OCI-LY3 (cell line): ENCODE measurements around the gene TTC39B.

ENCODE experiments used
- H2AFZ ChIP-seq: fragments of 200-600, 300-600 bp; shearing (Covaris generic); 2 replicates; pipeline ENCODE4 v1.6.0; 2014; ENCODE audit warnings: antibody characterized with exemption, low read depth, low read length
- H3K27ac ChIP-seq: fragments of 200-600, 300-600 bp; sonication (generic); 2 replicates; pipeline ENCODE4 v1.5.1; 2014; ENCODE audit warnings: mild to moderate bottlenecking, low read length, moderate library complexity, mixed read lengths
- H3K27me3 ChIP-seq: fragments of 200-600, 300-600 bp; sonication (generic); 2 replicates; pipeline ENCODE4 v1.6.1; 2014; ENCODE audit warnings: low read depth, low read length, mixed read lengths
- H3K36me3 ChIP-seq: fragments of 200-600, 300-600 bp; sonication (generic); replicated peaks from 2 replicates; pipeline ENCODE3; 2014; ENCODE audit warnings: low read depth, low read length, mixed read lengths
- H3K4me1 ChIP-seq: fragments of 300-600, 200-600 bp; sonication (generic); 2 replicates; pipeline ENCODE4 v1.6.1; 2014; ENCODE audit warnings: low read length, mixed read lengths
- H3K4me2 ChIP-seq: fragments of 200-600, 300-600 bp; sonication (generic); 2 replicates; pipeline ENCODE4 v1.6.1; 2014; ENCODE audit warnings: low read length, mixed read lengths
- H3K4me3 ChIP-seq: fragments of 300-600, 200-600 bp; sonication (generic); 2 replicates; pipeline ENCODE4 v1.5.1; 2014; ENCODE audit warnings: antibody characterized with exemption, mild to moderate bottlenecking, low read length, moderate library complexity
- H3K79me2 ChIP-seq: fragments of 300-600, 200-600 bp; shearing (Covaris generic); 2 replicates; pipeline ENCODE4 v1.6.1; 2014; ENCODE audit warnings: mild to moderate bottlenecking, low read length, mixed read lengths
- H3K9ac ChIP-seq: fragments of 300-600, 200-600 bp; shearing (Covaris generic); 2 replicates; pipeline ENCODE4 v1.6.0; 2014; ENCODE audit warnings: mild to moderate bottlenecking, low read length, moderate library complexity
- H3K9me3 ChIP-seq: fragments of 200-600, 300-600 bp; shearing (Covaris generic); 2 replicates; pipeline ENCODE4 v1.6.1; 2014; ENCODE audit warnings: low read length, mixed read lengths; ENCODE audit not compliant: insufficient read depth
- H4K20me1 ChIP-seq: fragments of 200-600, 300-600 bp; sonication (generic); 2 replicates; pipeline ENCODE4 v1.6.1; 2016; ENCODE audit warnings: low read length, mixed read lengths; ENCODE audit not compliant: insufficient read depth
- CTCF ChIP-seq: fragments of 200-600, 300-600 bp; sonication (generic); IDR thresholded peaks from 2 replicates; pipeline ENCODE4 v1.5.1; 2014; ENCODE audit warnings: antibody characterized with exemption, low read length, low read depth
- EZH2phosphoT487 ChIP-seq: fragments of 200-600 bp; shearing (Covaris generic); IDR thresholded peaks from 2 replicates; pipeline ENCODE4 v1.6.1; 2018; ENCODE audit warnings: antibody characterized with exemption, mixed run types, low read depth

TTC39B gene

GRCh38 chr9:15163931-15164330 lies 143.1 kb downstream of the TTC39B start:
- H3K9me3 ChIP-seq = no peaks in the 10 kb centered on the region
- no peak overlapping the region for H3K27ac ChIP-seq
- no peak for TF ChIP-seq EZH2phosphoT487
- TF ChIP-seq CTCF = no peak
- H3K27me3 ChIP-seq = no peaks in the 10 kb centered on the region
- no peak overlapping the region for H3K9ac ChIP-seq
- H3K4me1 ChIP-seq = no peaks in the 10 kb centered on the region
- no peak overlapping the region for H3K4me2 ChIP-seq
- no peak overlapping the region for H2AFZ ChIP-seq
- no peaks in the 10 kb centered on the region for H4K20me1 ChIP-seq
- H3K36me3 ChIP-seq = no peaks in the 10 kb centered on the region
- H3K79me2 ChIP-seq = no peaks in the 10 kb centered on the region
- no peak overlapping the region for H3K4me3 ChIP-seq

GRCh38 chr9:15161753-15162152 lies 145.3 kb downstream of the TTC39B start:
- H3K27me3 ChIP-seq = no peaks in the 10 kb centered on the region
- H3K9ac ChIP-seq = no peak overlapping the region
- H3K4me3 ChIP-seq = no peak overlapping the region
- no peak overlapping the region for H3K27ac ChIP-seq
- H3K4me2 ChIP-seq = no peak overlapping the region
- H4K20me1 ChIP-seq = no peaks in the 10 kb centered on the region
- H3K4me1 ChIP-seq = no peaks in the 10 kb centered on the region
- no peak overlapping the region for H2AFZ ChIP-seq
- H3K36me3 ChIP-seq = no peaks in the 10 kb centered on the region
- TF ChIP-seq CTCF = no peak
- TF ChIP-seq EZH2phosphoT487 = no peak
- H3K79me2 ChIP-seq = no peaks in the 10 kb centered on the region
- H3K9me3 ChIP-seq = no peaks in the 10 kb centered on the region

- Histone ChIP-seq H3K27ac (no peak overlapping the region), H3K27me3 (no peaks in the 10 kb centered on the region), H3K4me3 (no peak overlapping the region), H3K9ac (no peak overlapping the region), H2AFZ (no peak overlapping the region), H4K20me1 (no peaks in the 10 kb centered on the region), H3K9me3 (no peaks in the 10 kb centered on the region), H3K4me2 (no peak overlapping the region), H3K4me1 (no peaks in the 10 kb centered on the region), H3K79me2 (no peaks in the 10 kb centered on the region), H3K36me3 (no peaks in the 10 kb centered on the region)
- no peak for TF ChIP-seq CTCF
- no peak for TF ChIP-seq EZH2phosphoT487
Measured at GRCh38 chr9:15160673-15161072, 146.3 kb downstream of the TTC39B start.

GRCh38 chr9:15158064-15158463 lies 149.0 kb downstream of the TTC39B start:
- Histone ChIP-seq H2AFZ (no peak overlapping the region), H3K27me3 (peaks cover 5% of the 10 kb centered on the region; the same call in 1 of the 2 replicates)
- TF ChIP-seq CTCF (no peak), EZH2phosphoT487 (no peak)

More at GRCh38 chr9:15158064-15158463, 149.0 kb downstream of the TTC39B start:
- Histone ChIP-seq H3K79me2 (no peaks in the 10 kb centered on the region), H3K9me3 (no peaks in the 10 kb centered on the region), H3K4me1 (no peaks in the 10 kb centered on the region), H4K20me1 (no peaks in the 10 kb centered on the region), H3K4me2 (no peak overlapping the region), H3K36me3 (no peaks in the 10 kb centered on the region), H3K9ac (no peak overlapping the region), H3K4me3 (no peak overlapping the region), H3K27ac (no peak overlapping the region)
